RWPE1 (cell line): ENCODE measurements around the gene SENP5.

Source experiments
- CTCF ChIA-PET: fragments of 350-600 bp; sonication (Branson Sonifier 250); formaldehyde crosslinking; extraction: SDS; loops from one replicate; lab custom pipeline; 2021; lab: Yijun Ruan, JAX
- POLR2A ChIA-PET: fragments of 400-600 bp; formaldehyde crosslinking; extraction: SDS; loops from one replicate; lab custom pipeline; 2020; ENCODE audit warnings: antibody characterized with exemption; ENCODE audit not compliant: low non-redundant PET; lab: Yijun Ruan, JAX
- DNase-seq: peaks from one replicate; pipeline ENCODE4 v3.0.0; 2012; ENCODE audit warnings: low spot score
- H3K27ac ChIP-seq: fragments of 450-650 bp; 2 replicates; pipeline ENCODE4 v1.5.1; 2017
- TF ChIP-seq, protein P1 (sequence below): fragments of 450-650 bp; conservative IDR thresholded peaks from 2 replicates; pipeline ENCODE4 v1.5.1; 2017; ENCODE audit warnings: low read depth, mild to moderate bottlenecking

SENP5 gene

DNA sequence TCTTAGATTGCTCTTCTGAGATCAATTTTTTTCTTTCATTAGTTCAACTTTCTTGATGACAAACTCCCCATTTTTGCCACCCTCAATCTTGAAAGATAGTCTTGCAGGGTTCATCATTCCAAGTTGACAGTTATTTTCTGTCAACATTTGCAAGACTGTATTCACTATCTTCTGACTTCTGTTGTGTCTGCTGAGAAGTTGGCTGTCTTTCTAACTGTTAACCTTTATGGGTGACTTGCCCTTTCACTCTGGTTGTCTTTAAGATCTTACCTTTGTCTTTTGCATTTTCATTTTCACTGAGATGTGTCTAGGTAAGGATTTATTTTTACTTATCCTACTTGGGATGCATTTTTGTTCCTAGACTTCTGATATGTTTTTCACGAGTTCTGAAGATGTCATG is 115.5 kb downstream of the SENP5 start:
- no peak for DNase-seq
- TF ChIP-seq, protein P1, sequence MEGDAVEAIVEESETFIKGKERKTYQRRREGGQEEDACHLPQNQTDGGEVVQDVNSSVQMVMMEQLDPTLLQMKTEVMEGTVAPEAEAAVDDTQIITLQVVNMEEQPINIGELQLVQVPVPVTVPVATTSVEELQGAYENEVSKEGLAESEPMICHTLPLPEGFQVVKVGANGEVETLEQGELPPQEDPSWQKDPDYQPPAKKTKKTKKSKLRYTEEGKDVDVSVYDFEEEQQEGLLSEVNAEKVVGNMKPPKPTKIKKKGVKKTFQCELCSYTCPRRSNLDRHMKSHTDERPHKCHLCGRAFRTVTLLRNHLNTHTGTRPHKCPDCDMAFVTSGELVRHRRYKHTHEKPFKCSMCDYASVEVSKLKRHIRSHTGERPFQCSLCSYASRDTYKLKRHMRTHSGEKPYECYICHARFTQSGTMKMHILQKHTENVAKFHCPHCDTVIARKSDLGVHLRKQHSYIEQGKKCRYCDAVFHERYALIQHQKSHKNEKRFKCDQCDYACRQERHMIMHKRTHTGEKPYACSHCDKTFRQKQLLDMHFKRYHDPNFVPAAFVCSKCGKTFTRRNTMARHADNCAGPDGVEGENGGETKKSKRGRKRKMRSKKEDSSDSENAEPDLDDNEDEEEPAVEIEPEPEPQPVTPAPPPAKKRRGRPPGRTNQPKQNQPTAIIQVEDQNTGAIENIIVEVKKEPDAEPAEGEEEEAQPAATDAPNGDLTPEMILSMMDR = no peak
- POLR2A ChIA-PET = no interaction called here
- CTCF ChIA-PET = interaction anchor here (0.7 kb wide), 1 partner anchor 39 kb away, joined by 6 read pairs; no protein-coding TSS in a partner anchor
- no peak overlapping the region for H3K27ac ChIP-seq
